SK-N-SH treated with all-trans-retinoic acid at 6 μM for 48 hours (cell line): Measurements from ENCODE around the gene ENTHD1.

Experiments
- ATAC-seq: fragments of 200-7000 bp; cut with Tn5 transposase; 3 replicates; pipeline ENCODE4 v1.9.1; 2020; ENCODE audit warnings: mild to moderate bottlenecking, moderate library complexity
- ARNTL ChIP-seq: fragments of 450-650 bp; formaldehyde crosslinking; IDR thresholded peaks from 2 replicates; pipeline ENCODE4 v1.5.0; 2020; ENCODE audit warnings: low read depth, mild to moderate bottlenecking, moderate library complexity, borderline replicate concordance
- BACH2 ChIP-seq: fragments of 250-450 bp; sonication (Bioruptor Pico); IDR thresholded peaks from 2 replicates; pipeline ENCODE4 v1.9.0; 2021; ENCODE audit warnings: mild to moderate bottlenecking, borderline replicate concordance
- CREB5 ChIP-seq: fragments of 250-450 bp; sonication (Bioruptor Pico); IDR thresholded peaks from 2 replicates; pipeline ENCODE4 v1.5.1; 2020; ENCODE audit warnings: low read depth, mild to moderate bottlenecking, moderate library complexity
- CSDC2 ChIP-seq: fragments of 250-450 bp; sonication (Bioruptor Pico); IDR thresholded peaks from 2 replicates; pipeline ENCODE4 v1.5.0; 2020; ENCODE audit warnings: mild to moderate bottlenecking, moderate library complexity
- CSRNP3 ChIP-seq: fragments of 250-450 bp; sonication (Bioruptor Pico); IDR thresholded peaks from 2 replicates; pipeline ENCODE4 v1.5.1; 2021; ENCODE audit warnings: mild to moderate bottlenecking, moderate library complexity
- ESRRG ChIP-seq: fragments of 250-450 bp; sonication (Bioruptor Pico); IDR thresholded peaks from 2 replicates; pipeline ENCODE4 v1.6.1; 2021; ENCODE audit warnings: mild to moderate bottlenecking
- GLIS3 ChIP-seq: fragments of 250-450 bp; sonication (Bioruptor Pico); IDR thresholded peaks from 2 replicates; pipeline ENCODE4 v1.5.0; 2020; ENCODE audit warnings: mild to moderate bottlenecking, moderate library complexity
- OSR1 ChIP-seq: fragments of 250-450 bp; sonication (Bioruptor Pico); IDR thresholded peaks from 2 replicates; pipeline ENCODE4 v1.8.0; 2022; ENCODE audit warnings: moderate library complexity, mild to moderate bottlenecking, inconsistent platforms
- PATZ1 ChIP-seq: fragments of 250-450 bp; sonication (Bioruptor Pico); IDR thresholded peaks from 2 replicates; pipeline ENCODE4 v1.8.0; 2020; ENCODE audit warnings: mild to moderate bottlenecking, moderate library complexity, borderline replicate concordance
- POU6F1 ChIP-seq: fragments of 250-450 bp; sonication (Bioruptor Pico); IDR thresholded peaks from 2 replicates; pipeline ENCODE4 v1.8.0; 2021; ENCODE audit warnings: low read depth, mild to moderate bottlenecking, moderate library complexity, borderline replicate concordance
- PPARA ChIP-seq: fragments of 250-450 bp; sonication (Bioruptor Pico); IDR thresholded peaks from 2 replicates; pipeline ENCODE4 v1.5.0; 2020; ENCODE audit warnings: mild to moderate bottlenecking, borderline replicate concordance
- RARB ChIP-seq: fragments of 250-450 bp; sonication (Bioruptor Pico); IDR thresholded peaks from 2 replicates; pipeline ENCODE4 v1.8.0; 2021; ENCODE audit warnings: mild to moderate bottlenecking, moderate library complexity
- TCF4 ChIP-seq: fragments of 250-450 bp; sonication (Bioruptor Pico); IDR thresholded peaks from 2 replicates; pipeline ENCODE4 v1.8.0; 2021; ENCODE audit warnings: mild to moderate bottlenecking, moderate library complexity, borderline replicate concordance
- TOX ChIP-seq: fragments of 250-450 bp; sonication (Bioruptor Pico); IDR thresholded peaks from 2 replicates; pipeline ENCODE4 v1.8.0; 2021; ENCODE audit warnings: mild to moderate bottlenecking, moderate library complexity, borderline replicate concordance
- TSHZ2 ChIP-seq: fragments of 250-450 bp; sonication (Bioruptor Pico); IDR thresholded peaks from 2 replicates; pipeline ENCODE4 v1.5.0; 2020; ENCODE audit warnings: mild to moderate bottlenecking, moderate library complexity
- ZFP3 ChIP-seq: fragments of 250-450 bp; sonication (Bioruptor Pico); IDR thresholded peaks from 2 replicates; pipeline ENCODE4 v1.5.0; 2020; ENCODE audit warnings: mild to moderate bottlenecking, moderate library complexity
- ZFP30 ChIP-seq: fragments of 450-650 bp; formaldehyde crosslinking; IDR thresholded peaks from 2 replicates; pipeline ENCODE4 v1.5.0; 2022; ENCODE audit warnings: mild to moderate bottlenecking, moderate library complexity
- ZNF565 ChIP-seq: fragments of 450-650 bp; formaldehyde crosslinking; conservative IDR thresholded peaks from 2 replicates; pipeline ENCODE4 v1.5.0; 2020; ENCODE audit warnings: low read depth, mild to moderate bottlenecking, moderate library complexity
- ZNF70 ChIP-seq: fragments of 450-650 bp; formaldehyde crosslinking; IDR thresholded peaks from 2 replicates; pipeline ENCODE4 v1.5.0; 2020; ENCODE audit warnings: mild to moderate bottlenecking, moderate library complexity
- ZNF8 ChIP-seq: fragments of 450-650 bp; formaldehyde crosslinking; IDR thresholded peaks from 2 replicates; pipeline ENCODE4 v1.5.0; 2020; ENCODE audit warnings: mild to moderate bottlenecking, moderate library complexity

The ENTHD1 gene

GRCh38 chr22:39873965-39874364, 19.6 kb downstream of the ENTHD1 start:
- TF ChIP-seq ZNF70 (CRISPR knock-in tag) (no peak), CREB5 (CRISPR knock-in tag) (no peak), ZNF8 (CRISPR knock-in tag) (no peak), TSHZ2 (CRISPR knock-in tag) (no peak), ZFP30 (CRISPR knock-in tag) (no peak), ZFP3 (no peak), OSR1 (CRISPR knock-in tag) (no peak), ZNF565 (CRISPR knock-in tag) (no peak), POU6F1 (CRISPR knock-in tag) (no peak), RARB (CRISPR knock-in tag) (no peak), PPARA (CRISPR knock-in tag) (no peak), PATZ1 (CRISPR knock-in tag) (no peak), TOX (CRISPR knock-in tag) (no peak), CSRNP3 (CRISPR knock-in tag) (no peak), ARNTL (no peak), BACH2 (no peak), CSDC2 (no peak)
- no peak for ATAC-seq

- no peak for TF ChIP-seq RARB (CRISPR knock-in tag)
- no peak for TF ChIP-seq GLIS3 (CRISPR knock-in tag)
- TF ChIP-seq PPARA (CRISPR knock-in tag): no peak
- TF ChIP-seq TCF4 (CRISPR knock-in tag): no peak
- no peak for TF ChIP-seq TOX (CRISPR knock-in tag)
- no peak for TF ChIP-seq CSDC2
- TF ChIP-seq CSRNP3 (CRISPR knock-in tag): no peak
- TF ChIP-seq ZNF70 (CRISPR knock-in tag): no peak
- no peak for TF ChIP-seq POU6F1 (CRISPR knock-in tag)
- no peak for TF ChIP-seq ESRRG
- TF ChIP-seq, all 23 proteins: peak for 0
- ATAC-seq: no peak
Measured at GRCh38 chr22:39872548-39872947, 21.0 kb downstream of the ENTHD1 start.
